BLaER1 treated with 17β-estradiol and CSF1 and Interleukin-3, amounts not matched to agents 10 nM and 100 nM (cell line): Measurements from ENCODE around the gene SNX10.

Source experiments
- H3K27ac ChIP-seq, 11 experiments: shearing (Covaris generic); formaldehyde crosslinking; 2 replicates each; pipeline ENCODE4 v1.8.1; 2022
- H3K27me3 ChIP-seq, 11 experiments: shearing (Covaris generic); formaldehyde crosslinking; 2 replicates each; pipeline ENCODE4 v1.8.1; 2022
- H3K36me3 ChIP-seq, 11 experiments: shearing (Covaris generic); formaldehyde crosslinking; 2 replicates each; pipeline ENCODE4 v1.8.1; 2022
- H3K4me1 ChIP-seq, 10 experiments: shearing (Covaris generic); formaldehyde crosslinking; 2 replicates each; pipeline ENCODE4 v1.8.1; 2022
- H3K4me2 ChIP-seq, 11 experiments: shearing (Covaris generic); formaldehyde crosslinking; 2 replicates each; pipeline ENCODE4 v1.8.1; 2022
- H3K4me3 ChIP-seq, 10 experiments: shearing (Covaris generic); formaldehyde crosslinking; 2 replicates each; pipeline ENCODE4 v1.8.1; 2022
- H3K9ac ChIP-seq, 11 experiments: shearing (Covaris generic); formaldehyde crosslinking; 2 replicates each; pipeline ENCODE4 v1.8.1; 2022
- H3K9me3 ChIP-seq, 11 experiments: shearing (Covaris generic); formaldehyde crosslinking; replicated peaks in 1 of 11; 2 replicates each; pipeline ENCODE4 v1.8.1; 2022
- H4K20me1 ChIP-seq, 11 experiments: shearing (Covaris generic); formaldehyde crosslinking; 2 replicates each; pipeline ENCODE4 v1.8.1; 2022
- Cebpa-rat ChIP-seq, 11 experiments: shearing (Covaris generic); IDR thresholded peaks; 2 replicates each; pipeline ENCODE4 v1.8.1; 2022

The SNX10 gene

DNA sequence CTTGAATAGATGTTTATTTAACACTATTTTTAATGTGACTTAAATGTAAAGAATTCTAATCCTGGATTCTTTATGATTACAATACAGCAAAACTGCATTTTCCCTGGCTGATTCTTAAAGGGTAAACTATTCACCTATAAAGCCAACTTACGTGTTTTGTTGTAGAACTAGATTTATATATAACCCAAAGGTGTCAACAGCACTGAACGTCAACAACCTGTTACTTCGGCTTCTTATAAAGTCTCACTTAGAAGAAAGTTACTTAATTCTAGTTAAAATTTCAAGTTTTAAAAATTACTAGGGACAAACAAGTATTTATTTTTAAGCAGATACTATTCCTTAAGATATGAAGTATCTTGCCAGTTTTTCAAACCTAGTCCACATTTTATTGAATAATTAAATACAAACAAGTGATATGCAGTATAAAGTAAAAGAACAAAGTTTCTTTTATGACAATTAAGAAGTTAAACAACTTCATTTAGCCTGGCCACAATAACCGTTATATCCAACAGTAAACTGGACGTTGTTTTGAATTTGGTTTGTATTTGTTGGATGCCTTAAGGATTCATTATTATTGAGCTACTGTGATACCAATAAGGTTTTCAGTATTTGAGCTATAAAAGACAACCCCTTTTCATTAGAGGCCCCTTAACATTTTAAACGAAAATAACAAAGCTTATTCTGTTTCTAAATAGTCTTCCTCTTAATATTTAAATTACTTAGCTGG is 83.1 kb downstream of the SNX10 start:
- peaks cover 0 to 42% (median 23%) of the 10 kb centered on the region in 11 experiments; a peak in 21 of 22 replicates for H4K20me1 ChIP-seq
- no peak overlapping the region for H3K4me2 ChIP-seq
- no peak overlapping the region for H3K27ac ChIP-seq
- no peak for TF ChIP-seq Cebpa-rat (IDR thresholded peaks at IDR 0.05)
- H3K9ac ChIP-seq, result no peak overlapping the region
- H3K27me3 ChIP-seq, result peaks cover 88 to 100% (median 95%) of the 10 kb centered on the region in 11 experiments
- H3K4me3 ChIP-seq, result no peak overlapping the region
- H3K36me3 ChIP-seq, result no peaks in the 10 kb centered on the region
- H3K4me1 ChIP-seq, result peaks cover 13 to 22% (median 19%) of the 10 kb centered on the region in 10 experiments
- H3K9me3 ChIP-seq, result no peaks in the 10 kb centered on the region

DNA sequence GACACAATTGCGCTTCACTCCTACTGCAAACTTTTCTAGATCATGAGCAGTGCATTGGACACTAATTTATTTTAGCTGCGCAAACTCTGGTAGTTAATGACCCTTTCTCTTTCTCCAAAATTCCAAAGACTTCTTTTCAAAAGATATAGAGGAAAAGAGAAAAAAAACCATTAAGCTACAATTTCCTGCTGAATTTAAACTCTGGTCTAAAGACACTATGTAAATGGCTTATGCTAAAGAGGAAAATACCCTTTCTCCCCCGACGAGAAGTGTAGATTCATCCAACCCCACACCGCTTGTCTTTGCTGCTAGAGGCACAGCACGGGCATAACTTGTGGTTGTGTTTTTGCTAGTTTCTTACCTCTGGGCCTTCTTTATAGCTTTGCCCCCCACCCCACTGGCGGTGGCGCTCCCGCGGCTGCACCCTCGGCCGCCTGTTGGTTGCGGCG is 84.1 kb downstream of the SNX10 start:
- no peak overlapping the region for H3K27ac ChIP-seq
- H3K4me3 ChIP-seq, result peak overlapping the region; percentile 55 to 69 (median 61)
- no peaks in the 10 kb centered on the region for H3K36me3 ChIP-seq
- peaks cover 82 to 100% (median 90%) of the 10 kb centered on the region in 11 experiments for H3K27me3 ChIP-seq
- peak overlapping the region; percentile 94 to 100 (median 97) for H3K4me2 ChIP-seq
- H3K9ac ChIP-seq, result peak overlapping the region in 6 of 11 experiments; percentile 33 to 59 (median 42); a peak in 4 of 22 replicates
- TF ChIP-seq Cebpa-rat (IDR thresholded peaks at IDR 0.05), result no peak
- H3K4me1 ChIP-seq, result peaks cover 5 to 16% (median 12%) of the 10 kb centered on the region in 10 experiments; a peak in 19 of 20 replicates
- H4K20me1 ChIP-seq, result peaks cover 0 to 42% (median 23%) of the 10 kb centered on the region in 11 experiments; a peak in 21 of 22 replicates
- H3K9me3 ChIP-seq, result no peaks in the 10 kb centered on the region

GRCh38 chr7:26376175-26376917 is 84.7 kb downstream of the SNX10 start:
- H3K27ac ChIP-seq, result no peak overlapping the region

GRCh38 chr7:26378016-26378415 is 86.4 kb downstream of the SNX10 start:
- Histone ChIP-seq H3K9ac (no peak overlapping the region), H3K4me1 (peaks cover 5 to 16% (median 12%) of the 10 kb centered on the region in 10 experiments; a peak in 19 of 20 replicates), H3K4me3 (no peak overlapping the region), H4K20me1 (peaks cover 0 to 36% (median 23%) of the 10 kb centered on the region in 11 experiments; a peak in 21 of 22 replicates), H3K27me3 (peaks cover 59 to 79% (median 67%) of the 10 kb centered on the region in 11 experiments), H3K9me3 (no peaks in the 10 kb centered on the region), H3K36me3 (no peaks in the 10 kb centered on the region), H3K27ac (no peak overlapping the region), H3K4me2 (no peak overlapping the region)
- TF ChIP-seq Cebpa-rat (IDR thresholded peaks at IDR 0.05), result no peak

More at GRCh38 chr7:26376175-26376917, 84.7 kb downstream of the SNX10 start:
- peaks cover 0 to 42% (median 23%) of the 10 kb centered on the region in 11 experiments; a peak in 21 of 22 replicates for H4K20me1 ChIP-seq
- peak overlapping the region; percentile 94 to 100 (median 97) for H3K4me2 ChIP-seq
- H3K9ac ChIP-seq, result peak overlapping the region in 10 of 11 experiments; percentile 6 to 59 (median 37); a peak in 13 of 22 replicates
- H3K4me3 ChIP-seq, result peak overlapping the region; percentile 55 to 69 (median 61)
- TF ChIP-seq Cebpa-rat (IDR thresholded peaks at IDR 0.05), result no peak
- no peaks in the 10 kb centered on the region for H3K9me3 ChIP-seq
- no peaks in the 10 kb centered on the region for H3K36me3 ChIP-seq
- H3K4me1 ChIP-seq, result peaks cover 5 to 16% (median 12%) of the 10 kb centered on the region in 10 experiments; a peak in 19 of 20 replicates
- peaks cover 76 to 96% (median 84%) of the 10 kb centered on the region in 11 experiments for H3K27me3 ChIP-seq

DNA sequence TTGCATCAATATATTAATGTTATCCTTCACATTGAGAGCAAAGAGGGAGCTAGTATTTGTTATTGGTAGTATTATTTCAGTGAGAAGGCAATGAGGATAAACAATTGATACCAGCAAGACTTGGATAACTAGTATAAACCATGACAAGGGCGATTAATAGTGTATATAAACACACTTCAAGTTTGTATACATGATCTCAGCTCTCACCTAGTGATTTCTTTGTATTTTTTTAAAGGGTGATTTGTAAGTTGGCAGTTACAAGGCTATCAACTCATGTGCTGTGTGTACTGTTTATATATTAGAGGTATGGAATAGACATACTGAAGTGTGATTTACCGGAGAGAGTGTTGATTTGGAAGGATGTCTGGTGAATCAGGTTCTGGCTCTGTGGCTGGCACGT is 88.0 kb downstream of the SNX10 start:
- Histone ChIP-seq H3K4me2 (no peak overlapping the region), H3K9me3 (no peaks in the 10 kb centered on the region), H3K36me3 (no peaks in the 10 kb centered on the region), H3K9ac (no peak overlapping the region), H3K27ac (no peak overlapping the region), H3K4me1 (peaks cover 5 to 16% (median 12%) of the 10 kb centered on the region in 10 experiments; a peak in 19 of 20 replicates), H3K27me3 (peaks cover 44 to 62% (median 51%) of the 10 kb centered on the region in 11 experiments), H3K4me3 (no peak overlapping the region), H4K20me1 (peaks cover 0 to 31% (median 20%) of the 10 kb centered on the region in 11 experiments; a peak in 21 of 22 replicates)
- no peak for TF ChIP-seq Cebpa-rat (IDR thresholded peaks at IDR 0.05)

DNA sequence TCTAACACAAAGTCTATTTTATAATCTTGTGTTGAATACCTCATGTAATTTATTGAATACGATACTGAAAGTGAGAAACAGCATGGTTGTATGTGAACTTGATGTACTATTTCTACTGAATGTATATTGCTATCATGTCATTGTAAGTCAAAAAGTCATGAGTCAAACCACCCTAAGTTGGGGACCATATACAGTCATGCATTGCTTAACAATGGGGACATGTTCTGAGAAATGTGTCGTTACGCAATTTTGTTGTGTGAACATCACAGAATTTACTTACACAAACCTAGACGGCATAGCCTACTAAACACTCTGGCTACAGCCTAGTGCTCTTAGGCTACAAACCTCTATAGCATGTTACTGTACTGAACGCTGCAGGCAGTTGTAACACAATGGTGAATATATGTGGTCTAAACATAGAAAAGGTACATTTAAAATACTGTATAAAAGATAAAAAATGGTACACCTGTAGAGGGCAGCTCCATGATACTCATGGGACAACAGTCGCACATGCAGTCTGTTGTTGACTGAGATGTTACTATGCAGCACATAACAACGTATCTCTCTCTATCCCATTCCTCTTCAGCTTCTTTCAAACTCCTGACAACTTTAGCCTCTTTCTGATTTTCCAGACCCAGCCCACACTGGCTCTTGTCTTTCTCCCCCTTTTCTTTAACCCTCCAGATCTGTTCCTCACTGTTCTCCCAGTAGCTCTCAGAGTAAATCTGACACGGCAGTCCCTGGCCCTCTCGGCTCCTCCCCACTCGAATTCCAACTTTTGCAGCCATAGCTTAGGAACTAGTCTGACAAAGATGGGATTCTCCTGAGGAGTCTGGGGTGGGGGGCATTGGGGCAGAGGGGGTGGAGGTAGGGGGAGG is 90.1 kb downstream of the SNX10 start:
- Histone ChIP-seq H3K4me2 (no peak overlapping the region), H4K20me1 (peaks cover 0 to 11% (median 2%) of the 10 kb centered on the region in 11 experiments; a peak in 16 of 22 replicates), H3K9ac (no peak overlapping the region), H3K4me1 (peaks cover 0 to 5% (median 1%) of the 10 kb centered on the region in 10 experiments; a peak in 15 of 20 replicates), H3K27me3 (peaks cover 24 to 42% (median 31%) of the 10 kb centered on the region in 11 experiments), H3K27ac (no peak overlapping the region), H3K4me3 (no peak overlapping the region), H3K36me3 (no peaks in the 10 kb centered on the region), H3K9me3 (no peaks in the 10 kb centered on the region)
- peak in 2 of 11 experiments; percentile 13 to 16; a peak in 1 of 22 replicates for TF ChIP-seq Cebpa-rat (IDR thresholded peaks at IDR 0.05)

DNA sequence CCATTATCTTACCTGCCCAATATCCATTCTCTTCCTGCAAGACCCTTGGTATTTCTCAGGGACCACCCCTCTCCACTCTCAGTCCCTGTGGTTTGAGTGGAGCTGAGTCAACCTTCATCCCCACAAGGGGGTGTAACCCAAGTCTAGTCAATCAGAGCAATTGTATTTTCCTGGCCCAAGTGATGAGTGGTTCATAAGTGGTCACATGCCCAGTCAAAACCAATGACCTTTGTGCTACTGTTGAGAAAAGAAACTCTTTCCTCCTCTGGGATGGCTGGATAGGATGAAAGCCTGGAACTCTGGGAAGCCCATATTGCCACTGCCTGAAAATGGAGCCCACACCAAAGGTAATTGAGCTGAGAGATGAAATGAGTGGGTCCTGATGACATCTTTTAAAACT is 93.6 kb downstream of the SNX10 start:
- H3K4me1 ChIP-seq, result peaks cover 0 to 11% (median 6%) of the 10 kb centered on the region in 10 experiments; a peak in 9 of 20 replicates
- no peaks in the 10 kb centered on the region for H3K36me3 ChIP-seq
- no peaks in the 10 kb centered on the region for H4K20me1 ChIP-seq
- H3K4me2 ChIP-seq, result no peak overlapping the region
- H3K4me3 ChIP-seq, result no peak overlapping the region
- H3K27me3 ChIP-seq, result peaks cover 0 to 8% (median 0%) of the 10 kb centered on the region in 11 experiments; a peak in 5 of 22 replicates
- H3K27ac ChIP-seq, result no peak overlapping the region
- no peaks in the 10 kb centered on the region for H3K9me3 ChIP-seq
- TF ChIP-seq Cebpa-rat (IDR thresholded peaks at IDR 0.05), result no peak
- H3K9ac ChIP-seq, result no peak overlapping the region

GRCh38 chr7:26387731-26388130 is 96.1 kb downstream of the SNX10 start:
- H3K4me1 ChIP-seq, result peaks cover 0 to 11% (median 6%) of the 10 kb centered on the region in 10 experiments; a peak in 9 of 20 replicates
- H3K36me3 ChIP-seq, result no peaks in the 10 kb centered on the region
- H3K9me3 ChIP-seq, result no peaks in the 10 kb centered on the region
- H3K4me3 ChIP-seq, result no peak overlapping the region
- no peak overlapping the region for H3K27ac ChIP-seq
- peaks cover 0 to 13% (median 0%) of the 10 kb centered on the region in 11 experiments; a peak in 4 of 22 replicates for H3K27me3 ChIP-seq
- H3K9ac ChIP-seq, result no peak overlapping the region
- peak overlapping the region in 2 of 11 experiments; percentile 15 to 42; a peak in 1 of 22 replicates for H3K4me2 ChIP-seq
- TF ChIP-seq Cebpa-rat (IDR thresholded peaks at IDR 0.05), result no peak
- no peaks in the 10 kb centered on the region for H4K20me1 ChIP-seq
